SK-N-SH treated with all-trans-retinoic acid at 6 μM for 48 hours (cell line): ENCODE results near the gene FBLN5.

Experiments used
- ARNTL ChIP-seq: fragments of 450-650 bp; formaldehyde crosslinking; IDR thresholded peaks from 2 replicates; pipeline ENCODE4 v1.5.0; 2020; ENCODE audit warnings: low read depth, mild to moderate bottlenecking, moderate library complexity, borderline replicate concordance
- BACH2 ChIP-seq: fragments of 250-450 bp; sonication (Bioruptor Pico); IDR thresholded peaks from 2 replicates; pipeline ENCODE4 v1.9.0; 2021; ENCODE audit warnings: mild to moderate bottlenecking, borderline replicate concordance
- TOX ChIP-seq: fragments of 250-450 bp; sonication (Bioruptor Pico); IDR thresholded peaks from 2 replicates; pipeline ENCODE4 v1.8.0; 2021; ENCODE audit warnings: mild to moderate bottlenecking, moderate library complexity, borderline replicate concordance

DNA sequence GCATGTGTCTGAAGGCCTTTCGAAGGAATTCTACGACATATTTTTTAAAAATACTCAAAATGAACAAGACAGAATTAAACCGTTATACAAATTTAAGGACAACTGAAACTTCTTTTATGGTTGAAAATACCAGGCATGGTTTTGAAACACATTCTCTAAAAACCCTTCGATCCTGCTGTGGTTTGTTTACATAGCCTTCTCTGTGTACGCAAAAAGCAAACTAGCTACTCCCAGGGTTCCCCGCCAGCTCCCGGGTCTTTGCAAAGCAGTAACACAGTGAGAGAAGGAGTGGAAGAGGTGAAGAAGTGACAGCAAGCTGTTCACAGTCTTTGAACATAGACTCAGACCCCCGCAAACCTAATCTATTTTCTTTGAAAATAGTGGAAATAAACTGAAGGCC lies 77.9 kb downstream of the FBLN5 start:
- TF ChIP-seq BACH2 (CRISPR knock-in tag) (no peak), TOX (CRISPR knock-in tag) (no peak), ARNTL (no peak)
